ENCODE results near the gene SHISA4. TPM values are rescaled to one million over a fixed set of nuclear protein-coding genes. Genes with fewer than 3 reads are reported as not detected.
A peak's percentile ranks its signal among the peaks of the same experiment; 100 is the strongest.
"Not testable (repeated sequence)": the region's sequence is repeated elsewhere in the genome, so short reads cannot be mapped to it uniquely, and the experiment has no call there.

Gene SHISA4
- polyA plus RNA-seq, 1 donor from 2014 or later: 1.5 TPM

DNA sequence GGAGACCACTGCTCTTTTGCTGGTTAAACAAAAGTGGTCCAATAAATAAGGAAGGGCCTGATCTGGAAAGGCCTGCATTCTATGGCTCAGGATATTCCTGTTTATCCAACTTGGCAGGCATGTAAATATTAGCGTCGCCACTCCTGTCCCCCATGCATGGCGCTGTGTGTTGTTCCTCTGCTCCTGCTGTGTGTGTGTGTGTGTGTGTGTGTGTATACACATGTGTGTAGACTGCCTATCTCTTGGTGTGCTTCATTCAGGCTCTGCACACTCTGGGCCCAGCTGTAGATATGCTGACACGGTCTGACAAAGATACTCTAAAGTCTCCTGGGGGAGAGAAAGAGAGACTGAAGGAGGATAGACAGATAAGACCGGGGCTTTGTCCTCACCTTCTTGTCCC is 50.9 kb downstream of the SHISA4 start:
- H3F3A ChIP-seq (ENCODE audit: insufficient read depth, low read length, poor library complexity, severe bottlenecking): no peaks in the 10 kb centered on the region
- H3K9me3 ChIP-seq (ENCODE audit: low read length): no peaks in the 10 kb centered on the region
- TF ChIP-seq CTCF (IDR thresholded peaks at IDR 0.05; ENCODE audit: poor library complexity, severe bottlenecking) (no peak), EZH2 (IDR thresholded peaks at IDR 0.05; ENCODE audit: borderline replicate concordance, insufficient read depth, low read length, poor library complexity, severe bottlenecking) (no peak), POLR2AphosphoS5 (IDR thresholded peaks at IDR 0.05) (no peak), MXI1 (conservative IDR thresholded peaks at IDR 0.05; ENCODE audit: poor library complexity, severe bottlenecking) (no peak), RAD21 (conservative IDR thresholded peaks at IDR 0.05) (no peak), SMC3 (conservative IDR thresholded peaks at IDR 0.05; ENCODE audit: poor library complexity) (no peak), EP300 (conservative IDR thresholded peaks at IDR 0.05; ENCODE audit: poor library complexity, severe bottlenecking) (no peak), TAF1 (IDR thresholded peaks at IDR 0.05; ENCODE audit: low read depth) (no peak)
- TF ChIP-seq, protein P1, sequence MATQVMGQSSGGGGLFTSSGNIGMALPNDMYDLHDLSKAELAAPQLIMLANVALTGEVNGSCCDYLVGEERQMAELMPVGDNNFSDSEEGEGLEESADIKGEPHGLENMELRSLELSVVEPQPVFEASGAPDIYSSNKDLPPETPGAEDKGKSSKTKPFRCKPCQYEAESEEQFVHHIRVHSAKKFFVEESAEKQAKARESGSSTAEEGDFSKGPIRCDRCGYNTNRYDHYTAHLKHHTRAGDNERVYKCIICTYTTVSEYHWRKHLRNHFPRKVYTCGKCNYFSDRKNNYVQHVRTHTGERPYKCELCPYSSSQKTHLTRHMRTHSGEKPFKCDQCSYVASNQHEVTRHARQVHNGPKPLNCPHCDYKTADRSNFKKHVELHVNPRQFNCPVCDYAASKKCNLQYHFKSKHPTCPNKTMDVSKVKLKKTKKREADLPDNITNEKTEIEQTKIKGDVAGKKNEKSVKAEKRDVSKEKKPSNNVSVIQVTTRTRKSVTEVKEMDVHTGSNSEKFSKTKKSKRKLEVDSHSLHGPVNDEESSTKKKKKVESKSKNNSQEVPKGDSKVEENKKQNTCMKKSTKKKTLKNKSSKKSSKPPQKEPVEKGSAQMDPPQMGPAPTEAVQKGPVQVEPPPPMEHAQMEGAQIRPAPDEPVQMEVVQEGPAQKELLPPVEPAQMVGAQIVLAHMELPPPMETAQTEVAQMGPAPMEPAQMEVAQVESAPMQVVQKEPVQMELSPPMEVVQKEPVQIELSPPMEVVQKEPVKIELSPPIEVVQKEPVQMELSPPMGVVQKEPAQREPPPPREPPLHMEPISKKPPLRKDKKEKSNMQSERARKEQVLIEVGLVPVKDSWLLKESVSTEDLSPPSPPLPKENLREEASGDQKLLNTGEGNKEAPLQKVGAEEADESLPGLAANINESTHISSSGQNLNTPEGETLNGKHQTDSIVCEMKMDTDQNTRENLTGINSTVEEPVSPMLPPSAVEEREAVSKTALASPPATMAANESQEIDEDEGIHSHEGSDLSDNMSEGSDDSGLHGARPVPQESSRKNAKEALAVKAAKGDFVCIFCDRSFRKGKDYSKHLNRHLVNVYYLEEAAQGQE (IDR thresholded peaks at IDR 0.05; ENCODE audit: borderline replicate concordance): no peak
- no peaks in the 10 kb centered on the region for H3K9me2 ChIP-seq (ENCODE audit: insufficient read depth, low read length)
- no peak overlapping the region for H3K4me2 ChIP-seq (ENCODE audit: low read length)
- H3K27me3 ChIP-seq (ENCODE audit: insufficient read depth, low read depth, low read length): no peaks in the 10 kb centered on the region
- H3K79me2 ChIP-seq (replicated peaks; ENCODE audit: insufficient read depth, low read length): no peaks in the 10 kb centered on the region
- no peak overlapping the region for H2AFZ ChIP-seq (ENCODE audit: low read depth, low read length)
- H3K27ac ChIP-seq (ENCODE audit: low read length): peak overlapping the region; percentile 28
- no peaks in the 10 kb centered on the region for H3K36me3 ChIP-seq (ENCODE audit: insufficient read depth, low read length)
- H4K20me1 ChIP-seq (ENCODE audit: insufficient read depth): no peaks in the 10 kb centered on the region
- no peak overlapping the region for H3K9ac ChIP-seq (ENCODE audit: low read length)
- no peak overlapping the region for H3K4me3 ChIP-seq (ENCODE audit: low read length)

DNA sequence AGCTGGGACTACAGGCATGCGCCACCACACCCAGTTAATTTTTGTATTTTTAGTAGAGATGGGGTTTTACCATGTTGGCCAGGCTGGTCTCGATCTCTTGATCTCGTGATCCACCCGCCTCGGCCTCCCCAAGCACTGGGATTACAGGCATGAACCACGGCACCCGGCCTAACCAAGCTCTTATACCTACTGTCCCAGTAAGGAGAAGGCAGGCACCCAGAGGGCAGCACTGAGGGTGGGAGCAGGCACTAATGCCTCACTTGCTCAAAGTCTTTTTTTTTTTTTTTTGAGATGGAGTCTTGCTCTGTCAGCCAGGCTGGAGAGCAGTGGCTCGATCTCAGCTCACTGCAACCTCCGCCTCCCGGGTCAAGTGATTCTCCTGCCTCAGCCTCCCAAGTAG is 51.6 kb downstream of the SHISA4 start:
- H3K4me2 ChIP-seq (ENCODE audit: low read length); H2AFZ ChIP-seq (ENCODE audit: low read depth, low read length); H3K79me2 ChIP-seq (replicated peaks; ENCODE audit: insufficient read depth, low read length); H3K27me3 ChIP-seq (ENCODE audit: insufficient read depth, low read depth, low read length); H3K36me3 ChIP-seq (ENCODE audit: insufficient read depth, low read length); H3F3A ChIP-seq (ENCODE audit: insufficient read depth, low read length, poor library complexity, severe bottlenecking); H3K9me3 ChIP-seq (ENCODE audit: low read length); H3K4me3 ChIP-seq (ENCODE audit: low read length); H3K27ac ChIP-seq (ENCODE audit: low read length); H4K20me1 ChIP-seq (ENCODE audit: insufficient read depth); H3K9ac ChIP-seq (ENCODE audit: low read length); H3K9me2 ChIP-seq (ENCODE audit: insufficient read depth, low read length): not testable (repeated sequence)
